Camera-type eye (tissue), 1 donor: Measurements from ENCODE around the gene RAB5B. TPM values are rescaled to one million over a fixed set of nuclear protein-coding genes. Genes with fewer than 3 reads are reported as not detected.

Source experiments
- total RNA-seq: library from RNA; depleted of rRNA; stranded (reverse); fragments of >200 nt; gene quantifications from one replicate; pipeline ENCODE4 v1.2.3, GENCODE V29; 2014

RAB5B gene
- 84.3 TPM for total RNA-seq

GRCh38 chr12:55973599-55974307, at the start of gene RAB5B:
Gene RAB5B (plus strand): TSS chr12:55974078. CDS start chr12:55986961, 12,883 bp downstream.

GRCh38 chr12:55927588-55928502, 46.0 kb upstream of the RAB5B start, which contains the start of gene PYM1:
Gene PYM1 (minus strand): TSS chr12:55927894. CDS start chr12:55927761, 133 bp downstream.

GRCh38 chr12:55930771-55931316, 43.0 kb upstream of the RAB5B start, which contains the start of gene DGKA:
Gene DGKA (plus strand): TSS chr12:55931162. CDS start chr12:55936504, 5,342 bp downstream.

GRCh38 chr12:55965941-55966407, 7.9 kb upstream of the RAB5B start, which contains the start of gene PMEL:
Gene PMEL (minus strand): TSS chr12:55966042. CDS start chr12:55966011, 31 bp downstream.

GRCh38 chr12:55966408-55967281, 7.2 kb upstream of the RAB5B start, which contains the start of gene CDK2:
Gene CDK2 (plus strand): TSS chr12:55966830. CDS start chr12:55967009, 179 bp downstream.

GRCh38 chr12:55996715-55997534, 23.0 kb downstream of the RAB5B start, which contains the start of gene SUOX:
Gene SUOX (plus strand): TSS chr12:55997276. CDS start chr12:56002222, 4,946 bp downstream.

GRCh38 chr12:56020423-56021184, 46.7 kb downstream of the RAB5B start, which contains the start of gene IKZF4:
Gene IKZF4 (plus strand): TSS chr12:56021043. CDS start chr12:56021494, 451 bp downstream.

GRCh38 chr12:56041552-56042429, 67.9 kb downstream of the RAB5B start, which contains the start of gene RPS26:
Gene RPS26 (plus strand): TSS chr12:56041918. CDS start chr12:56042167, 249 bp downstream.

Other genes starting within 250 kb of the RAB5B start
- 307 TPM for gene CD63, start 245.1 kb upstream of the RAB5B start, total RNA-seq
- 22.3 TPM for gene GDF11, start 231.0 kb upstream of the RAB5B start, total RNA-seq
- 65.7 TPM for gene SARNP, start 156.4 kb upstream of the RAB5B start, total RNA-seq
- 7.5 TPM for gene ORMDL2, start 156.0 kb upstream of the RAB5B start, total RNA-seq
- gene DNAJC14, start 144.5 kb upstream of the RAB5B start, total RNA-seq: 45.7 TPM
- gene MMP19, start 131.1 kb upstream of the RAB5B start, total RNA-seq: 2.3 TPM
- 20.8 TPM for gene PYM1, start 46.2 kb upstream of the RAB5B start, total RNA-seq
- 35.2 TPM for gene DGKA, start 42.9 kb upstream of the RAB5B start, total RNA-seq
- 363 TPM for gene PMEL, start 8.0 kb upstream of the RAB5B start, total RNA-seq
- 17.2 TPM for gene CDK2, start 7.2 kb upstream of the RAB5B start, total RNA-seq
- 20.3 TPM for gene SUOX, start 23.2 kb downstream of the RAB5B start, total RNA-seq
- 6.3 TPM for gene IKZF4, start 47.0 kb downstream of the RAB5B start, total RNA-seq
- 457 TPM for gene RPS26, start 67.8 kb downstream of the RAB5B start, total RNA-seq
- gene ERBB3, start 106.1 kb downstream of the RAB5B start, total RNA-seq: 28.4 TPM
- gene PA2G4, start 130.5 kb downstream of the RAB5B start, total RNA-seq: 85.4 TPM
- 774 TPM for gene RPL41, start 142.6 kb downstream of the RAB5B start, total RNA-seq
- 9.2 TPM for gene ZC3H10, start 144.2 kb downstream of the RAB5B start, total RNA-seq
- 59.4 TPM for gene ESYT1, start 154.2 kb downstream of the RAB5B start, total RNA-seq
- gene MYL6B, start 178.5 kb downstream of the RAB5B start, total RNA-seq: 153 TPM
- 753 TPM for gene MYL6, start 184.3 kb downstream of the RAB5B start, total RNA-seq
- 116 TPM for gene SMARCC2, start 215.4 kb downstream of the RAB5B start, total RNA-seq
- 79.0 TPM for gene RNF41, start 247.8 kb downstream of the RAB5B start, total RNA-seq